ENCODE data around the gene MBD2.
A peak's percentile ranks its signal among the peaks of the same experiment; 100 is the strongest.

The MBD2 gene

DNA sequence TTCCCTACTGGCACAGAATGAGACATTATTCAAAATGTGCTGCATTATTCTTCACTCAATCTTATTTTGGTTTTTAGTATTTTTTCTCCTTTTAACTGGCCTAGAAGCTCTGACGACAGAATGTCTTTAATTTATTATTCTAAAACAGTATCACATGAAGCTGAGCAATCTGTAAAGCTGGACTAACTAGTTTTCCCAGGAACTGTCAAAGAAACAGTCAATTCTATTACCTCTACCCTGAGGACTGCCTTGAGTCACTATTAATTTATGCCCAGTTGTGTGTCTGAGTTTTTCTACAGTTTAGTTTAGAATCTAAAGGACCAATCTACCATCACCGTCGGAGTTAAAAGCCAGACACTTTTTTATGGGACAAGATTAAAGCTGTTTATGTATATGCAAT, 31.6 kb downstream of the MBD2 start:
- DNase-seq = no peak

DNA sequence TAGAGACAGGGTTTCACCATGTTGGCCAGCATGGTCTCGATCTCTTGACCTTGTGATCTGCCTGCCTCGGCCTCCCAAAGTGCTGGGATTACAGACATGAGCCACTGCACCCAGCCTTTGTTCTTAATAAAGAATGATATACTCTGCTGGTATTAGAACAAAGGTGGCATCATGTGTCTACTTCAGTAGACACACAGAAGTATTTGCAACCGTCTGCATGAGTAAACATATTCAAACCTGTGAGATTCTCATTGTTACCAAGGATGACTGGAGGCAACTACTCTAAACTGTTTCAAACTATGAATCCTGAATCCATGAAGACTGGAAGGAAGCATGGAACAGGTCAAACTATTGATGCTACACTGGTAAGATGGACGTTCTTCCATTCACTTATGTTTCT, 32.1 kb downstream of the MBD2 start:
- DNase-seq = no peak

DNA sequence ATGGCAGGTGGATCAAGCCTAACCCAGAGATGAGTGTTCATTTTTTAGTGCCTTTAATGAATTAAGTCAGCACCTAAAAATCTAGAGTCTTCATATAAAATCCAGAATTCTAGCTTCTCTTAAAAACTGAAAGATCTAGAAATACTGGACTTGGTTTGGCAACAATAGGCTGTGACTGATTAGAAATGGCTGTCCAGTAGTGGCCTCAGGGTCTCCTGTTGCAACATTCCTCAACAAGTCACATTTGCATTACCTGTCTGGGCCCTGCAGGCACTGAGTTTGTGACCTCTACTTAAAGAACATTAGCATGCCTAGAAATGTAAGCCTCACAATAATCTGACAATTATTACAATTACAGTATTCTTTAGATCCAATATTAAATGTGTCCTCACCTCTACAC, 33.1 kb downstream of the MBD2 start:
- DNase-seq = no peak

DNA sequence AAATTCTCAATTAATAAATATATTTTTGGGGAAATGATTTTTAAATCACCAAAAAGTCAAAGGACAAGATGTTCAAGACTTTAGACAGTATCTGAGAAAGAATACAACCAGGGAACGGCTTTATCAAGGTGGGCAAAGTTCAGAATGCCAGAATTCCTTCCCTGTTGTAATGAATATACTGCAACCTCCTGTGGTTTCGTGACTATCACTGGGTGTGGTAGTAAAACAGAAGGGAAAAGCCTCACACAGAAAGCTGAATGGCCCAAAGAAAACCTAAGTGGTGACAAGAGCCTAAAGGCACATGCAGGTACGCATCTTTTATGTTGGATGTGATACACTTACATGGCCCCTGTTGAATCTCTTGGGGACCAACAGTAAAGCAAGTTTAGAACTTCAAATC, 37.1 kb downstream of the MBD2 start:
- no peak for DNase-seq

DNA sequence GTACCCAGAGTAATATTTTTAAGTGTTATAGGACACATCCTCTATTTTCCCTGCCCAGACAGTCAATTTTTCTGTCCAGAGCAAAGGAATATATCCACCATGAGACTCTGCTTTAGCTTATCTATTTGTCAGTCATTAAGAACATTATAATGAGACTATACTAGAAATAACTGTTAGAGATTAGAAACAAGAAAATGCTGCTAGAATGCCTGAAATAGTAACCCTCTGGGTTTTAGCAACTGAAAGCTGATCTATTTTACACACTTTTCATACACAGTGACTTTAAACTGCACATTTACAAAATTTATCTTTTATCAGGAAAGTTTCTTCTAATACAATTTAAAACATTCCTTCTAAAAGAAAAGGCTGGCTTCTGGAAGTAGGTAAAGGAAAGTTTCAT, 39.6 kb downstream of the MBD2 start:
- no peak for DNase-seq

DNA sequence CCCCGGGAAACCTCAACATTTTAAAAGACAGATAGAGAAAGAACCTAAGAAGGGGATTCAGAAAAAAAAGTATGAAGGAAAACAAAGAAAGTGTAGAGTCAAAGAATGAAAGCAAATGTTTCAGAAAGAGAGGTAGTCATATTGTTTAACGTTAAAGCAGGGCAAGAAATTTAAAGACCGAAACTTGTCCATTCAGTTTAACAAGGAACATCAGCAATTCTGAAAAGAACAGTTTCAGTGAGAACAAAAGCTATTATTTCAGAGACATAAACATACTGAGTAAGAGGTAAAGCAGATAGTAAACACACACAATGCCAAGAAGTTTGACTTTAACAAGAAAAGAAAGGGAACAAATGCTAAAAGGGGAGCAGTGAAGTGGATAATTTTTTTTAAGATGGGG, 41.1 kb downstream of the MBD2 start:
- no peak for DNase-seq

DNA sequence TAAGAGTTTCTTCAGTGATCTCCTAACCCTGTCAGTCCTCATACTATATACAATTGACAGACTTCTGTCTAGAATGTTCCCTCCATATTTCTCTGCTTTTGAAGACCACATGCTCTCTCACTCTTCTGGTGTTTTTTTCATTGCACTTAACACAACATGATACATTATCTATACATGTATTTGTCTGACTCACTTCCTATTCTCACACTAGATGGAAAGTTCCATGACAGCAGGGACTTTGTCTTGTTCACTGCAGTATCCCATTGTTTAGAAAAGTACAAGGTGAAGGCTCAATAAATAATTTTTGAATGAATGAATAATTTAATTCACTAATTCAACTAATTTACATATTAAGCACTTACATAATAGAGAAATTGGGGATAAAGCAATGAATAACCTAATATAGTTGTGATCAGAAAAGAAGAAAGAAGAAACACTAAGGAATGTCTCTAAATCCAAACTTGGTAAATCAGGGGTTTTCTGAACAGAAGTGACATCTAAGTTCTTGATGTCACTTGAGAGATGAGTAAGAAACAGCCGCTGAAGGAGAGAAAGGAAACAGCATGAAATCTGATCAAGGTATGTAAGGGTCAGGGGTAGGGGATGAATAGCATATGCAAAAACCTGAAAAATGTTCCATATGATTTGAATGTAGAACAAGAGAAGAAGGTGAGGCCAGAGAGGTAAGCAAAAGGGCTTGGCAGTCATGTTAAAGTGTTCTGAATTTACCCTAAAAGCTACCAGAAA, 42.4 kb downstream of the MBD2 start:
- DNase-seq = no peak

DNA sequence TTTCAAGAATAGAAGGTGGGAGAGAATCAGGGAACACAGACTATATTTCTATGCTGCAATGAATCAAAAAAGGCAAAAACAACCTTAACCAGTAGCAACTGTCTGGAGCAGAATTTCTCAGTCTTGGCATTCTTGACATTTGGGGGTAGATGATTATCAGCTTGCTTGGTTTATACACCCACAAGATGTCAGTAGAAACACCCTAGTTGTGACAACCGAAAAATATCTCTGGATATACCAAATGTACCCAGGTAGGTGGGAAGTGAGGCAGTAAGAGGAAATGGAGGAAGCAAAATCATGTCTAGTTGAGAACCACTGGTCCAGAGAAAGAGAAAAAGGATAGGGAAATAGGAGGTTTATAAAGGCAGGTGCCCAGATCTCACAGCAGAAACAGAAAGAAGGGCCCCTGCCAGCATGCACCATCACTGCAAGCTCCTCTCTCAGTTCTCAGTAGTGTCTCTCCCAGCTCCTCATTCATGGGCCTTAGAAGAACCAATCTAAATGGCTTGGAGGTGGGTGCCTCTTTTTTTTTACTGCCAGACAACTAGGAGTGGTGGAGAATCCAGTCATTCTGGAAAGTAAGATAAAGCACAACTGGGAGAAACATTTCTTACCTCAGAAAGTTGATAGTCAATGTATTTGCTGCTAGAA, 50.4 kb downstream of the MBD2 start:
- DNase-seq = no peak

DNA sequence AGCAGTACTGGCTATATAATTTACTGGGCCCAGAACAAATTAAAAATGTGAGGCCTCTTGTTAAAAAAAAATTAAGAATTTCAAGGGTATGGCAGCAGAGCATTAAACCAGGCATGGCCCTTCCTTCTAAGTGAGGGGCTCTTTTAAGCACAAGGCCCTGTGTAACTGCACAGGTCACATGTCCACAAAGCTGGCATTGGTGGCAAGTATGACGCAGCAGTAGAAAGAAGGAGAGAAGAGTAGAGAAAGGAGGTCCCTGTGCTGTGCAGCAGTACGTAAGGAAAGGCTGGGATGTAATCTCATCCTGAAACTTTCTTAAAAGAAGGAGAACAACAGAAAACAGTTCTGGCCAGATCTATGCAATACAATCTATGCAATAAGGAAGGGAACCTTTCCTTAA, 51.2 kb downstream of the MBD2 start:
- no peak for DNase-seq

DNA sequence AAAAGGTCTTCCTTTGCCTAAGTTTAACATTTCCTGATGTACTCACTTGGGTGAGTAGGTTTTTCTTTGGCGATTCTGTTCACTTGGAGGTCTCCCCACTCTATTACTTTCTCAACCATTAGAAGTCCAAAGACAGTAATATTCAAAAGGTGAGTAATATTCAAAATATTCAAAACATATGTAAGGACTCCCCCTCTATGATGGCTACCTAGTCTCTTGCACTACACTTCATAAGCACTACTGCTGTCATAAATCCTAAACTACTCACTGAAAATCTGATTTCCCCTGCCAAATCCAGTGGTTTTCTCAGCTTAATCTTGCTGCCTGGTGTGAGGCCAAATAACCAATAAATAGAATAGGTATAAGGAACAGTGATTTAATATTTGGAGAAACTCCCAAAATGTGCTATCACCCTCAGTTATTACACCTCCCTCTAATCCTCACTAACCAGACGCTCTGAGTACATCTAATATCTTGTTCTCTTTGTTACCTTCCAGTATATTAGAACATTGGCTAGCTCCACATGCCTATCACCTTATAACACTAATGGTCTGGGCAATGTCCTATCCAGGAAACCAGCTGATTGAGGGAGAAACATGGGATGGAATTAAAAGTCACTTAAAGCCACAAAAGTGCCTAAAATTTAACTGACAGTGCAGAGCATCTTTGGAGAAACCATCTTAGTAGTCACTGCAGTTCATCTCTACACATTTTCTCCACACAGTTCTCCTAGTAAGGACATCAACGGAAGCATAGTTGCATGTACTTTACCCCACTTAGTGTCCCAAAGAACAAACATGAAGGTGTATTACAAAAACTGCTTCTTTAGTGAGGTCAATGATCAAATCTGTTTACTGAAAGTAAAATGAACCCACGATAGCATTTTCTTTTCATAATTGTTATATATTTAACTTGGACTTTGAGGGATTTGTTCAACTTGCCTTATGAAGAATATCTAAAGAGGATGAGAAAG, 54.8 kb downstream of the MBD2 start:
- DNase-seq = no peak

DNA sequence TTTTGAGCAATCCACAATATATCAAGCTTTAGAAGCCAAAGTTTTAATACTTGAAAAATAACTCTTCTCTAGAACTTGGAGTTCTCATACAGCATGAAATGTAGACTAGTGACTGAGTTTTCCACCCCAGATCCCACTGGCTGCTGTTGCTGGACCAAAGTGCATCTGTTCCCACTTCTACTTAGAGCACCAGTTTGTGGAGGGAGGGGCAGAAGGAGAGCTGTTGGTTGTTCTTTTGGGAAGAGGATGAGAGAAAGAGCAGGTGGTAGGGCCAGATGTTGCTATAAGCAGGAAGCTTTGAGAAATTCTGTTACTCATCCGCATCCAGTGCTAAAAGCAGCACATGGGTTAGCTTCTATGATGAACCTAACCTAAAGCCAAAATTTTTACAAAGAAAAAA, 59.0 kb downstream of the MBD2 start:
- DNase-seq = no peak

DNA sequence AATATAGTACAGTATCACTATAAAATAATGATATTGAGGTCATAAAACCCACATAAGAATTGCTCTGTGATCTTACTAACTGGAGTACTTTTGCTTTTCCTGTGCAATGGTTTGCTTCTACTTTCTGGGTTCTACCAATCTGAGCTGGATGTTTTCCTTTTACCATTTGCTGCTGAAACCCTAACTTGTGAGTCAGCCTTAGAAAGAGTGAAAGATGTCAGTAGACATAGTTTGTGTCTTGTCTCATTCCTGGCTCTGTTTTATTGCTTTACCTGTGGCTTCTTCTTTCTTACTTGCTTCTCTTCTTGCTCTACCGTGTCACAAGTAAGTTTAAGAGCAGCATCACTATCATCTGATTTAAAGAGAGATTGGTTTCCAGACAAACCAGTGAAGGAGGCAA, 61.0 kb downstream of the MBD2 start:
- DNase-seq = no peak

DNA sequence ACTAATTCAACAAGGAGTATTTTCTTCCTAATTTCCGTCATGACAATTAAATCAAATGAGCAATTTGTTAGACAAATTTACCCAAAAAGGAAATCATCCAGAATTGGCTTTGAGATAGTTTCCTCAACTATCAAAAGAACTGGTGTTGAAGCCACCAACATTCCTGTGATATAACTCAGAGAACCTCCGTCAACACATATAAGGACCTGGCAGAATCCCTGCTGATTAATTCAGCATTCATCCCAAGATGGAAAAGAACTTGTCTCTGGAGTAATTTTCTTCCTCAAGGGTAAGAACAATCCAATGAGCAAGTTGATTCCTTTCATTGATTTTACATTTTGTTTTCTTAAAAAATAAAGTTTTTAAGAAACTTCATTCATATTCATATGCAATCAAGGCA, 62.0 kb downstream of the MBD2 start:
- DNase-seq = no peak

DNA sequence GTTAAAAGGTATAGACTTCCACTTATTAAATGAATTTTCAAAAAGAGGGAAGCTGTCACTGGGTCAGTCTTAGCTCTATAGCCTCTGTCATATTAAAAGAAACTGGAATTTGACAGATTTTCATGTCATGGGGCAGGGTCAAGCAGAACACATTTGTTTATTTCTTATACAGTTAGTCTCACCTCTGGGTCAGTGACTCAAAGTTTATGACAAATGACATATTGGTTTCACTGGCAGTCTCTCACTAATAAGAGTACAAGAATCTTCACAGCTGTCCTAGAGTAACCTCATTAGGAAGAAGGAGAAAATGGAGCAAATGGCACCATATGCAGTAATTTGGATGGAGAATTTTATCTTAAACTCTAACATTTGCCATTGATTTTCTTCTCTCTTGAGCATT, 63.2 kb downstream of the MBD2 start:
- DNase-seq = no peak

DNA sequence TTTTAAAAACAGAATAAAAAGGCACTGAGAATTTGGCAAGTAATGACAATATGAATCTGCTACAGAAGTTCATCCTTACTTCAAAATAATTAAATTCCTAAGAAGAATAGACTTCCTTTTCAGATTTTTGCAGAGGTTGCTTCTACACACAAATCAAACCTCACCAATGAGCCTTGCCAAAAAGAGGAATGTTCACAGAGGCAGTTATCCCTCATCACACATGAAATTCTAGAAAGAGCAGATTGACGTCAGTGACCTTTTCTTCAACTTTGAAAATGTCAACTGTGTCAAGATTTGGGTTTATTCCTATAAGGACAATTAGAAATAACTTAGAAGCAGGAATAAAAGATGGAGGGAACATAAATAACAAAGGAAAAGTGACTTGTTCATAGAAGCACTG, 64.6 kb downstream of the MBD2 start:
- DNase-seq = no peak

DNA sequence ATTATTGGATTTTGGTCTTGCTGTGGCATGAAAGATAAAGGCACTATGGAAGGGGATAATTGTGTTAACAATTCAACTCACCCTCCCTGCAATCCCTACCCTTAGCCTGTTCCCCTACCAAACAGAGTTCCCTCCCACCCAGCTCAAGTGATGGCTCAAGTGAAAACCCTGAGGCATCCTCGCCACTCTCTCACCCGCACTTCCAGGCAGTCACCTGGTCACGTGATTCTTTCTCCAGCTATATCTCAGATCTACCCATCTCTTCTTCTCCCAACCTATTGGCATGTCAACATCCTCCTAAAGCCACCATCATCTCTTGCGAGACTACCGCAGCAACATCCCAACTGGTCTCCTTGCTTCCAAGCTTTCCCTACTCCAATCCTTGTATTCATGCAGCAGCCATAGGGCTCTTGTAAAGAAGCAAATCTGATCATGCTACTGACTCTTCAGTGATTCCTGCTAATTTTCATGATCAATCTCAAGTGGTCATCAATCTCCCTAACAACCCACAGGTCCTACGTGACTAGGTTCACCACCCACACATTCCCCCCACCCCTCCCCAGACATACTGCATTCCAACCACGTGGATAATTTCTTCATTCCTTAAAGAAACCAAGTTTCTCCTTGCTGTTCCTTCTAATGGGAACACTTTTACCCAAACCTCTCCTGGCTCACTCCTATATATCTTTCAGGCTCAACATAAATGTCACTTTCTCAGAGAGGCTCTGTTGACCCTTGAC, 66.7 kb downstream of the MBD2 start:
- no peak for DNase-seq

DNA sequence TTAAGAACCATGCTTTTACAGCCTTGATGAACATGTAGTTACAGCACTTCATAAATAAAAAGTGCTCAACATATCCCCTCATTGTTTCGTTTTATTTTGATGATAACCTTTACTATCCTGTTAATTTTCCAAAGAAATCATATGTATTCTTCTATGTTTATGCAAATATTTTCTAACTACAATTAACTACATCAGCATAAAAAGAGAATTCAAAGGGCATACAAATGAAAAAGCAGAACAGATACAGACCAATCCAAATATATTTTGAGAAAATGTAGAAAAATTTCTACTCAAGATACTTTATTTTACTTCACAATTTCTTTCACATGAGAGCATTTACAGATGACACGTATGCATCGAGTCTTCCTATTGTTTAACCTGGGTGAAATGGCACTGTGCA, 69.1 kb downstream of the MBD2 start:
- DNase-seq = no peak

DNA sequence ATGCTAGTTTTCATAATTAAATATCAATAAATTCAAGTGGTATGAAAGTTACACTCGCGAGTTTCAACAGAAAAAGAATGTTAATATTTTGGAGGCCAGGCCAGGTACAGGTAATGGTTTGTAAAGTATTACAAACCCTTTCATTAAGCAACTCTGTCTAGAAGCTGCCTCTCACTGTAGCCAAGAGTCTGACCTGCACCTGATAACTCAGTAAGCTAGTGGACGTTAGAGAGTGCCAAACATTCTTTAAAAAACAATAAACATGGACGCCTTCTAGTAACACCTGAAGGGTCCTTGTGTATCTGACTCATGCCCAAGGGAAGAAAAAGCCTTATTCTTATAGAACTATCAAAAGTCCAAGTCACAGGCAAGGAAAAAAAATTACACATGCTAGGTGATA, 70.2 kb downstream of the MBD2 start:
- no peak for DNase-seq

DNA sequence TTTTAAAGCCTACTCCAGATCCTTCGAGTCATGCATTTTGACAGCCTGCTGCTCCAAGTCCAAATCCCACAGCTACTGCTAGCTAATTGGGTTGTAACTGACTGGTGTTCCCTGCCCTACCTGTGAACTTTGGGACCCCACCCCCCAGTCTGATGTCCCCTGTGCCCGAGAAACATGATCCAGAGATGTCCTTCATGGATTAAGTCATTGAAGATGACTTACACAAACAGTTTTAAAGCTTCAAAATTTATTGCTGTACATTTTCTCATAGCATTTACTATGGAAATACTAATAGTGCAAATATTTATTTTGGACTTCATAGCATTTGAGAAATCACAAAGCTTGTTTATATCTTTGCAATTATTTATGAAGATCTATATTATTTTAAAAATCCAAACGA, 73.1 kb downstream of the MBD2 start:
- no peak for DNase-seq

DNA sequence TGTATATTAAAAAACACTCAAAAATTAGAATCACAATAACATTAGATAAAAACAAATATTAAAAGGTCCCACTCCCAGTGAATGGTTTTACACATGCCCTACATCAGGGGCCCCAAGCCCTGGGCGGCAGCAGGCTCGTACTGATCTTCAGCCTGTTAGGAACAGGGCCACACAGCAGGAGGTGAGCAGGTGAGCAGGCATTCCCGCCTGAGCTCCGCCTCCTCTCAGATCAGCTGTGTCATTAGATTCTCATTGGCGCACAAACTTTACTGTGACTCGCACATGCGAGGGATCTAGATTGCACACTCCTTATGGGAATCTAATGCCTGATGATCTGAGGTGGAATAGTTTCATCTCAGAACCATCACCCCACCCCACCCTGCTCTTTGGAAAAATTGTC, 74.2 kb downstream of the MBD2 start:
- no peak for DNase-seq

DNA sequence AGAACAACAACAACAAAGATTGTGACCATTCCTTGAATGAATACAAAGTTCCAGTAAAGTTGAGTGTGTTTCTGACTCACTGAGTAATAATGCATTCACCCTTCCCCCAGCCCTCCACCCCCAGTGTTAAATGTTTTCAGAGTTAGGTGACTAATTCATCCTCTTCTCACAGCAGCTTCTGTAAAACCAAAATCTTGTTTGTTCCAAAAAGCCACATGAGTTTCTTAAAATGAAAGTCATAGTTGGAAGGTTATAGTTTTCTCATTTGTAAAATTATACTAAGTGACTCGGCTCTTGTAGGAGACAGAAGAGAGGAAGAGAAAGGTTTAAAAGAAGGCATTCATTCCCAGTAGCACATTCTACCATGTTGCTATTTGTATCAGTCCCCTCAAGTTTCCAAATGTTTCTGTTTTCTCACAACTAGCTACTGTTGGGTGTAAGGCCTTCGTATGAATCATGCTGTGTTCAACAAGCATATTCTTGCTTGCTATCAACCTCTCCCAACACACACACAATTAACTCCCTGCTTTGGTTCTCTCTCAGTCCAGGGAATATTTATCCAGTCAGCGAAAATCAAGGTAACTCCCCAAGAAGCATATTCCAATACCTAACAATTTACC, 75.3 kb downstream of the MBD2 start:
- DNase-seq = peak; percentile 77

DNA sequence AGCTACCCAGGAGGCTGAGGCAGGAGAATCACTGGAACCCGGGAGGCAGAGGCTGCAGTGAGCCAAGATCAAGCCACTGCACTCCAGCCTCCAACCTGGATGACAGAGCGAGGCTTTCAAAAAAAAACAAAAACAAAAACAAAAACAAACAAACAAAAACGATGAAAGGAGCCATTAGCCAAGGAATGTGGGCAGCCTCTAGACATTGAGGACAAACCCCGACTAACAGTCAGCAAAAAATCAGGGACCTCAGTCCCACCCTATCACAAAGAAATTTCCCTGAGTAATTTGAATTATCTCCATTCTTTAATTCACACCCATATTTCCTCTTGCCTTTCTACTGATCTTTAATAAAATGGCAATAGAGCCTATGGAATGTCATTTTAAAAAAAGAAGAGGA, 75.8 kb downstream of the MBD2 start:
- DNase-seq = no peak

DNA sequence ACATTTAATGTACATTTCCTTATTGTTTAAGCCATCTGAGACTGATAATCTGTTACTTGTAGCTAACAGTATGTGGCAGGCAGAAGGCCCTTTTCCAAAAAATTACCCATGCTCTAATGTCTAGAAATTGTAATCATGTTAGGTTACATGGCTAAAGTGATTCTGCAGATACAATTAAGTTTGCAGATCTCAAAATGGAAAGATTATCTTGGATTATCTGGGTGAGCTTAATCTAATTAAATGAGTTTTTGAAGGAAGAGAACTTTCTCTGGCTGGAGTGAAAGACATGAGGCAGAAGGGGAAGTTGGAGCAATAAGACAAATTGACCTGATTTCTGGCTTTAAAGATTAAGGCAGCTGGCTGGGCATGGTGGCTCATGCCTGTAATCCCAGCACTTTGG, 76.3 kb downstream of the MBD2 start:
- no peak for DNase-seq

Data from stimulated activated CD4-positive, alpha-beta T cell treated with anti-CD3 and anti-CD28 coated beads, Interleukin-15, amount 100 ng/mL, for 24 hours (primary cell).